Karpas-422 (cell line): ENCODE data around the gene GAS2L1. TPM values are rescaled to one million over a fixed set of nuclear protein-coding genes. Genes with fewer than 3 reads are reported as not detected.

Experiments
- DNase-seq: peaks from one replicate; pipeline ENCODE4 v3.0.0-alpha.2; 2015
- H2AFZ ChIP-seq: fragments of 200-600 bp; sonication (generic); 2 replicates; pipeline ENCODE4 v1.6.1; 2014; ENCODE audit warnings: antibody characterized with exemption, low read length, mixed read lengths
- H3K27ac ChIP-seq: fragments of 200-600 bp; sonication (generic); 2 replicates; pipeline ENCODE4 v1.5.1; 2014; ENCODE audit warnings: mild to moderate bottlenecking, low read length, moderate library complexity
- H3K27me3 ChIP-seq: fragments of 200-600 bp; sonication (generic); 2 replicates; pipeline ENCODE4 v1.6.1; 2014; ENCODE audit warnings: low read length, mixed read lengths
- H3K36me3 ChIP-seq: fragments of 200-600 bp; sonication (generic); 2 replicates; pipeline ENCODE4 v1.6.1; 2014; ENCODE audit warnings: low read length, mixed read lengths; ENCODE audit not compliant: insufficient read depth
- H3K4me1 ChIP-seq: fragments of 200-600 bp; sonication (generic); 2 replicates; pipeline ENCODE4 v1.6.1; 2014; ENCODE audit warnings: mild to moderate bottlenecking, low read length, mixed read lengths
- H3K4me2 ChIP-seq: fragments of 200-600 bp; sonication (generic); 2 replicates; pipeline ENCODE4 v1.6.1; 2014; ENCODE audit warnings: low read length, low read depth, mild to moderate bottlenecking; ENCODE audit not compliant: poor library complexity, severe bottlenecking
- H3K4me3 ChIP-seq: fragments of 200-600 bp; sonication (generic); 2 replicates; pipeline ENCODE4 v1.5.1; 2014; ENCODE audit warnings: mild to moderate bottlenecking, antibody characterized with exemption, low read length, mixed read lengths
- H3K79me2 ChIP-seq: fragments of 200-600 bp; sonication (generic); 2 replicates; pipeline ENCODE4 v1.6.1; 2014; ENCODE audit warnings: mild to moderate bottlenecking, low read length, mixed read lengths
- H3K9ac ChIP-seq: fragments of 200-600 bp; sonication (generic); 2 replicates; pipeline ENCODE4 v1.6.0; 2014; ENCODE audit warnings: low read length
- H3K9me2 ChIP-seq: fragments of 200-600 bp; sonication (generic), shearing (Covaris generic); replicated peaks from 2 replicates; pipeline ENCODE4 v1.6.0; 2014; ENCODE audit warnings: mild to moderate bottlenecking, low read length, moderate library complexity; ENCODE audit not compliant: insufficient read depth
- H3K9me3 ChIP-seq: fragments of 300-700, 200-600 bp; sonication (generic); 2 replicates; pipeline ENCODE4 v1.6.1; 2014; ENCODE audit warnings: low read length, mixed read lengths
- H4K20me1 ChIP-seq: fragments of 200-600 bp; sonication (generic); 2 replicates; pipeline ENCODE4 v1.6.1; 2014; ENCODE audit warnings: mild to moderate bottlenecking, antibody characterized with exemption, low read length, low read depth; ENCODE audit not compliant: insufficient read depth
- total RNA-seq: library from RNA; depleted of rRNA; stranded (reverse); fragments of >200 nt; shearing (Covaris generic); gene quantifications from 2 replicates; pipeline ENCODE4 v1.2.3, GENCODE V29; 2014; ENCODE audit warnings: low replicate concordance

GAS2L1 gene
- total RNA-seq, 1 experiment from 2014 or later: not detected

GRCh38 chr22:29314537-29315285 is 8.3 kb downstream of the GAS2L1 start:
- Histone ChIP-seq H3K27ac (no peak overlapping the region), H3K27me3 (no peaks in the 10 kb centered on the region), H3K9ac (no peak overlapping the region), H3K9me3 (no peaks in the 10 kb centered on the region), H3K79me2 (no peaks in the 10 kb centered on the region), H3K9me2 (no peaks in the 10 kb centered on the region), H3K4me2 (no peak overlapping the region), H2AFZ (no peak overlapping the region), H3K36me3 (no peaks in the 10 kb centered on the region; the same call in 1 of the 2 replicates), H3K4me1 (peaks cover 7% of the 10 kb centered on the region), H3K4me3 (no peak overlapping the region), H4K20me1 (peaks cover 15% of the 10 kb centered on the region)
- no peak for DNase-seq

GRCh38 chr22:29315286-29316140 is 9.1 kb downstream of the GAS2L1 start, which contains the start of gene RASL10A:
Gene RASL10A, minus strand, starts transcription at chr22:29315697. Its CDS starts 451 bp downstream, at chr22:29315246.
- H3K4me3 ChIP-seq: no peak within 1 kb of the TSS
- no peaks in the 10 kb centered on the region for H3K79me2 ChIP-seq
- no peak within 1 kb of the TSS for H2AFZ ChIP-seq
- no peaks in the 10 kb centered on the region for H3K9me3 ChIP-seq
- peaks cover 15% of the 10 kb centered on the region for H4K20me1 ChIP-seq
- no peak within 1 kb of the TSS for H3K27ac ChIP-seq
- no peak within 1 kb of the TSS for H3K9ac ChIP-seq
- H3K9me2 ChIP-seq: no peaks in the 10 kb centered on the region
- peaks cover 7% of the 10 kb centered on the region for H3K4me1 ChIP-seq
- H3K27me3 ChIP-seq: no peaks in the 10 kb centered on the region
- no peak within 1 kb of the TSS for H3K4me2 ChIP-seq
- no peak for DNase-seq
- H3K36me3 ChIP-seq: no peaks in the 10 kb centered on the region; the same call in 1 of the 2 replicates

- no peaks in the 10 kb centered on the region for H3K27me3 ChIP-seq
Observed at GRCh38 chr22:29316141-29316828, 9.8 kb downstream of the GAS2L1 start.

GRCh38 chr22:29317827-29318454 is 11.5 kb downstream of the GAS2L1 start:
- peaks cover 3% of the 10 kb centered on the region; the same call in 1 of the 2 replicates for H4K20me1 ChIP-seq

More at GRCh38 chr22:29316141-29316828, 9.8 kb downstream of the GAS2L1 start:
- Histone ChIP-seq H3K9me3 (no peaks in the 10 kb centered on the region), H3K9me2 (no peaks in the 10 kb centered on the region), H3K79me2 (no peaks in the 10 kb centered on the region), H2AFZ (no peak overlapping the region), H3K36me3 (no peaks in the 10 kb centered on the region; the same call in 1 of the 2 replicates), H4K20me1 (peaks cover 15% of the 10 kb centered on the region), H3K4me1 (peaks cover 7% of the 10 kb centered on the region), H3K9ac (no peak overlapping the region), H3K4me3 (no peak overlapping the region), H3K27ac (no peak overlapping the region), H3K4me2 (no peak overlapping the region)
- DNase-seq: no peak

GRCh38 chr22:29319072-29319471 is 12.6 kb downstream of the GAS2L1 start:
- Histone ChIP-seq H3K9ac (no peak overlapping the region), H3K4me1 (no peaks in the 10 kb centered on the region)
- DNase-seq: no peak

More at GRCh38 chr22:29317827-29318454, 11.5 kb downstream of the GAS2L1 start:
- no peaks in the 10 kb centered on the region for H3K9me3 ChIP-seq
- no peak overlapping the region for H3K4me2 ChIP-seq
- no peak overlapping the region for H3K4me3 ChIP-seq
- peaks cover under 1% of the 10 kb centered on the region for H3K4me1 ChIP-seq
- no peak overlapping the region for H3K9ac ChIP-seq
- H2AFZ ChIP-seq: no peak overlapping the region
- H3K27ac ChIP-seq: no peak overlapping the region
- H3K27me3 ChIP-seq: no peaks in the 10 kb centered on the region
- no peak for DNase-seq
- no peaks in the 10 kb centered on the region for H3K79me2 ChIP-seq
- H3K9me2 ChIP-seq: no peaks in the 10 kb centered on the region
- no peaks in the 10 kb centered on the region; the same call in 1 of the 2 replicates for H3K36me3 ChIP-seq

GRCh38 chr22:29320546-29320945 is 14.1 kb downstream of the GAS2L1 start:
- H4K20me1 ChIP-seq: no peaks in the 10 kb centered on the region
- H3K4me2 ChIP-seq: no peak overlapping the region
- no peak overlapping the region for H3K27ac ChIP-seq
- no peaks in the 10 kb centered on the region for H3K9me3 ChIP-seq
- H3K27me3 ChIP-seq: no peaks in the 10 kb centered on the region
- no peaks in the 10 kb centered on the region for H3K4me1 ChIP-seq
- no peak for DNase-seq
- H3K36me3 ChIP-seq: no peaks in the 10 kb centered on the region
- no peak overlapping the region for H3K4me3 ChIP-seq
- no peaks in the 10 kb centered on the region for H3K9me2 ChIP-seq
- no peaks in the 10 kb centered on the region for H3K79me2 ChIP-seq
- no peak overlapping the region for H3K9ac ChIP-seq
- H2AFZ ChIP-seq: no peak overlapping the region

More at GRCh38 chr22:29319072-29319471, 12.6 kb downstream of the GAS2L1 start:
- H4K20me1 ChIP-seq: no peaks in the 10 kb centered on the region
- no peaks in the 10 kb centered on the region for H3K36me3 ChIP-seq
- H3K9me2 ChIP-seq: no peaks in the 10 kb centered on the region
- H3K27ac ChIP-seq: no peak overlapping the region
- H3K4me3 ChIP-seq: no peak overlapping the region
- no peak overlapping the region for H3K4me2 ChIP-seq
- no peaks in the 10 kb centered on the region for H3K79me2 ChIP-seq
- H3K27me3 ChIP-seq: no peaks in the 10 kb centered on the region
- H3K9me3 ChIP-seq: no peaks in the 10 kb centered on the region
- H2AFZ ChIP-seq: no peak overlapping the region

GRCh38 chr22:29323641-29324040 is 17.2 kb downstream of the GAS2L1 start:
- H3K79me2 ChIP-seq: no peaks in the 10 kb centered on the region
- H3K4me1 ChIP-seq: no peaks in the 10 kb centered on the region
- no peak overlapping the region for H3K9ac ChIP-seq
- H3K9me3 ChIP-seq: no peaks in the 10 kb centered on the region
- no peak overlapping the region for H3K27ac ChIP-seq
- no peak overlapping the region for H3K4me2 ChIP-seq
- no peak overlapping the region for H2AFZ ChIP-seq
- H3K4me3 ChIP-seq: no peak overlapping the region
- no peaks in the 10 kb centered on the region for H3K36me3 ChIP-seq
- H3K9me2 ChIP-seq: no peaks in the 10 kb centered on the region
- no peaks in the 10 kb centered on the region for H4K20me1 ChIP-seq
- DNase-seq: no peak
- H3K27me3 ChIP-seq: no peaks in the 10 kb centered on the region
